GM12878 (cell line): Measurements from ENCODE around the gene SPINDOC. TPM values are rescaled to one million over a fixed set of nuclear protein-coding genes. Genes with fewer than 3 reads are reported as not detected.

Experiments
- ATAC-seq: fragments of 200-7000 bp; cut with Tn5 transposase; 3 replicates; pipeline ENCODE4 v1.9.1; 2020; ENCODE audit warnings: mild to moderate bottlenecking, moderate library complexity
- BruUV-seq: library from RNA; stranded (reverse); fragments of 400-500 nt; replicated peaks from 2 replicates; lab custom pipeline; 2021; lab: Mats Ljungman, UMichigan
- CTCF ChIA-PET: fragments of 300-600 bp; sonication (Branson Sonifier 250); formaldehyde crosslinking; extraction: SDS; loops from one replicate; lab custom pipeline; 2021; ENCODE audit warnings: inconsistent platforms; lab: Yijun Ruan, JAX
- POLR2A ChIA-PET: fragments of 350-600 bp; formaldehyde crosslinking; extraction: SDS; loops from one replicate; lab custom pipeline; 2021; ENCODE audit warnings: inconsistent platforms; lab: Charles Lee
- RAD21 ChIA-PET: fragments of 300-600 bp; sonication (Branson Sonifier 250); formaldehyde crosslinking; loops from one replicate; lab custom pipeline; 2023; ENCODE audit warnings: antibody characterized with exemption; ENCODE audit not compliant: unreplicated experiment; lab: Charles Lee
- SMC1A ChIA-PET: fragments of 300-600 bp; sonication (Branson Sonifier 250); formaldehyde crosslinking; loops from one replicate; lab custom pipeline; 2023; ENCODE audit not compliant: unreplicated experiment, uncharacterized antibody; lab: Charles Lee
- DNase-seq: peaks from one replicate; pipeline ENCODE4 v3.0.0-alpha.2; 2011; ENCODE audit warnings: low read depth, low spot score
- FAIRE-seq: peaks from 3 replicates; lab custom pipeline; 2011; peaks lifted over from hg19 to GRCh38; lab: Jason Lieb, UNC
- H2AFZ ChIP-seq: 2 replicates; pipeline ENCODE4 v1.6.0; 2011; ENCODE audit warnings: low read depth, low read length, control low read depth; ENCODE audit not compliant: control insufficient read depth
- H3K27ac ChIP-seq: 2 replicates; pipeline ENCODE4 v1.5.1; 2011; ENCODE audit warnings: control low read depth; ENCODE audit not compliant: control insufficient read depth, insufficient read depth
- H3K27me3 ChIP-seq, 2 experiments: replicated peaks in 1 of 2; 2 replicates each; pipeline versions ENCODE4 v1.6.0 to v1.6.1; 2011; ENCODE audit warnings: low read length in 1 of 2; ENCODE audit not compliant: control insufficient read depth in 2 of 2, insufficient read depth in 2 of 2
- H3K36me3 ChIP-seq, 2 experiments: 2 replicates each; pipeline ENCODE4 v1.5.1; 2011; ENCODE audit warnings: low read length in 1 of 2; ENCODE audit not compliant: control insufficient read depth in 2 of 2, insufficient read depth in 2 of 2
- H3K4me1 ChIP-seq: 2 replicates; pipeline ENCODE4 v1.6.1; 2011; ENCODE audit warnings: mild to moderate bottlenecking, low read length, moderate library complexity, mixed read lengths; ENCODE audit not compliant: control insufficient read depth, insufficient read depth
- H3K4me2 ChIP-seq: 2 replicates; pipeline ENCODE4 v1.6.0; 2011; ENCODE audit warnings: control low read depth; ENCODE audit not compliant: control insufficient read depth, insufficient read depth
- H3K4me3 ChIP-seq: fragments of 200-600 bp; sonication (generic); 2 replicates; pipeline ENCODE4 v1.5.1; 2016
- H3K79me2 ChIP-seq: 2 replicates; pipeline ENCODE4 v1.6.0; 2011; ENCODE audit warnings: low read length; ENCODE audit not compliant: control insufficient read depth, insufficient read depth
- H3K9ac ChIP-seq: 2 replicates; pipeline ENCODE4 v1.8.0; 2011; ENCODE audit warnings: low read length, control low read depth, mixed read lengths; ENCODE audit not compliant: control insufficient read depth, insufficient read depth
- H3K9me3 ChIP-seq: replicated peaks from 3 replicates; pipeline ENCODE4 v1.5.1; 2011; ENCODE audit warnings: mild to moderate bottlenecking, low read length; ENCODE audit not compliant: control insufficient read depth, insufficient read depth
- H4K20me1 ChIP-seq: 2 replicates; pipeline ENCODE4 v1.6.0; 2011; ENCODE audit not compliant: control insufficient read depth, insufficient read depth
- CHD4 ChIP-seq: fragments of 200-600 bp; sonication (generic); IDR thresholded peaks from 2 replicates; pipeline ENCODE4 v1.6.1; 2016; ENCODE audit warnings: mild to moderate bottlenecking
- CTCF ChIP-seq, 3 experiments: IDR thresholded peaks in 2 of 3; conservative IDR thresholded peaks in 1 of 3; 2 replicates each; pipeline ENCODE4 v1.5.1; 2011; ENCODE audit warnings: low read depth in 3 of 3, low read length in 3 of 3, mild to moderate bottlenecking in 3 of 3, control low read depth in 2 of 3, moderate library complexity in 2 of 3, inconsistent platforms in 1 of 3, mixed read lengths in 1 of 3; ENCODE audit not compliant: control insufficient read depth in 2 of 3, insufficient read depth in 1 of 3; ENCODE audit errors: extremely low read depth in 1 of 3
- E2F4 ChIP-seq: IDR thresholded peaks from 2 replicates; pipeline ENCODE4 v1.6.1; 2012; ENCODE audit warnings: low read depth, low read length, improper control_type of control experiment
- E2F8 ChIP-seq: fragments of 450-650 bp; IDR thresholded peaks from 2 replicates; pipeline ENCODE4 v1.6.1; 2018; ENCODE audit warnings: mild to moderate bottlenecking, low read depth, moderate library complexity; ENCODE audit not compliant: partially characterized antibody
- MEF2B ChIP-seq: fragments of 450-650 bp; IDR thresholded peaks from 2 replicates; pipeline ENCODE4 v1.6.1; 2018; ENCODE audit warnings: mild to moderate bottlenecking, moderate library complexity; ENCODE audit not compliant: partially characterized antibody, poor library complexity, severe bottlenecking
- NFYA ChIP-seq: IDR thresholded peaks from 2 replicates; pipeline ENCODE4 v1.6.1; 2011; ENCODE audit warnings: low read depth, mild to moderate bottlenecking, low read length, improper control_type of control experiment, borderline replicate concordance
- PML ChIP-seq: IDR thresholded peaks from 2 replicates; pipeline ENCODE4 v1.6.1; 2012; ENCODE audit warnings: low read length, inconsistent platforms
- RBBP5 ChIP-seq: fragments of 200-600 bp; sonication (generic); conservative IDR thresholded peaks from 2 replicates; pipeline ENCODE4 v1.6.1; 2016
- TBL1XR1 ChIP-seq: IDR thresholded peaks from 2 replicates; pipeline ENCODE4 v1.6.1; 2012; ENCODE audit warnings: low read depth, low read length, improper control_type of control experiment
- TCF3 ChIP-seq: IDR thresholded peaks from 2 replicates; pipeline ENCODE4 v1.6.1; 2012; ENCODE audit warnings: low read depth, mild to moderate bottlenecking, low read length, borderline replicate concordance; ENCODE audit not compliant: insufficient read depth
- ZBTB40 ChIP-seq: fragments of 450-650 bp; IDR thresholded peaks from 2 replicates; pipeline ENCODE4 v1.6.1; 2016; ENCODE audit warnings: mild to moderate bottlenecking, moderate library complexity, borderline replicate concordance
- ZSCAN29 ChIP-seq: fragments of 450-650 bp; IDR thresholded peaks from 2 replicates; pipeline ENCODE4 v1.6.1; 2017; ENCODE audit warnings: mild to moderate bottlenecking, moderate library complexity
- WGBS: methylation state at CpG from one replicate; pipeline ENCODE4 v1.1.6; 2016; ENCODE audit warnings: low lambda C conversion rate; ENCODE audit not compliant: insufficient replicate concordance, insufficient coverage; ENCODE audit errors: missing lambda C conversion rate; 5-methylcytosine and 5-hydroxymethylcytosine counted together
- in situ Hi-C: fragments of 300-500 bp; cut with MboI; formaldehyde crosslinking; loops from 9 replicates; pipeline ENCODE4 v1.14.3; 2018; ENCODE audit warnings: mixed read lengths
- intact Hi-C: fragments of 100-400 bp; cut with micrococcal nuclease; formaldehyde crosslinking; loops from one replicate; pipeline ENCODE4 v1.14.2; 2022; ENCODE audit not compliant: unreplicated experiment
- polyA plus RNA-seq, 11 experiments: library from polyadenylated mRNA; depleted of rRNA in 4 of 11; unstranded in 6 of 11; stranded (reverse) in 5 of 11; fragments of >200 nt; fragmentation: Nextera tagmentation in 4 of 11; fragmentation: Illumina TruSeq in 1 of 11; extraction: Ambion mirVana in 4 of 11; extraction: Trizol in 1 of 11; gene quantifications; 1 replicate in 1 of 11; 2 replicates in 10 of 11; pipeline versions ENCODE4 v1.2.1 to v1.2.3, GENCODE V29; 2011 to 2016; ENCODE audit warnings: inconsistent platforms in 2 of 11, missing spikeins in 2 of 11, low read depth in 1 of 11
- total RNA-seq, 4 experiments: library from RNA; depleted of rRNA in 3 of 4; stranded (reverse); fragments of >200 nt in 3 of 4; fragmentation: Illumina TruSeq in 1 of 4; extraction: Trizol in 1 of 4; gene quantifications; 2 replicates each; pipeline versions ENCODE4 v1.2.1 to v1.2.3, GENCODE V29; 2013 to 2021

Gene SPINDOC
- total and polyA plus RNA-seq, 10 of the 15 experiments (the other 5 are each of a cell fraction or from before 2014, with no cell fraction given): 0.88 to 38.2 (median 16.9) TPM

GRCh38 chr11:63816166-63816565 lies 2.9 kb downstream of the SPINDOC start:
- no peak for DNase-seq
- H3K36me3 ChIP-seq: peaks cover 17 to 22% of the 10 kb centered on the region in 2 experiments
- in situ Hi-C loops (no loop called here), intact Hi-C loops (no loop called here)
- peaks cover 4% of the 10 kb centered on the region; the same call in 1 of the 2 replicates for H4K20me1 ChIP-seq
- H3K27ac ChIP-seq: no peak overlapping the region
- H3K27me3 ChIP-seq: no peaks in the 10 kb centered on the region
- POLR2A ChIA-PET: interaction anchor here (1.3 kb wide), 1 partner anchor 51 kb away, joined by 6 read pairs; no protein-coding TSS in a partner anchor
- H3K4me1 ChIP-seq: peaks cover 7% of the 10 kb centered on the region; the same call in 1 of the 2 replicates
- H3K4me3 ChIP-seq: 0 out of 2 replicates have a peak overlapping the region, but pooled peaks have one; percentile 26
- H3K79me2 ChIP-seq: peaks cover 32% of the 10 kb centered on the region
- RAD21 ChIA-PET: no interaction called here
- CTCF ChIA-PET: interaction anchor here (0.6 to 1.6 kb wide), 2 partner anchors 120 to 129 kb away, joined by 3 to 4 read pairs; no protein-coding TSS in a partner anchor
- no TSS peak for BruUV-seq
- no peak for FAIRE-seq
- no peak for ATAC-seq
- peak overlapping the region; percentile 61 for H3K4me2 ChIP-seq
- H3K9ac ChIP-seq: no peak overlapping the region
- SMC1A ChIA-PET: no interaction called here
- H3K9me3 ChIP-seq: no peaks in the 10 kb centered on the region
- 97% methylated on average over 6 of the region's 6 CpGs for WGBS
- no peak overlapping the region for H2AFZ ChIP-seq
- TF ChIP-seq TBL1XR1 (no peak), RBBP5 (no peak), CTCF (IDR thresholded peaks at IDR 0.05 in 2 of 3, conservative IDR thresholded peaks at IDR 0.05 in 1 of 3; ENCODE audit: control insufficient read depth in 2 of 3, extremely low read depth in 1 of 3, insufficient read depth in 1 of 3, low read depth in 3 of 3, low read length in 3 of 3) (no peak), CHD4 (no peak), PML (no peak), E2F4 (no peak), ZBTB40 (no peak), TCF3 (no peak), NFYA (no peak), ZSCAN29 (no peak), E2F8 (no peak), MEF2B (no peak)
